Stimulated activated CD8-positive, alpha-beta memory T cell treated with anti-CD3 and anti-CD28 coated beads, Interleukin-12 subunit alpha, Interleukin-12 subunit beta, amount 100 ng/mL, for 24 hours (primary cell): ENCODE data around the gene NAMPT.

Experiments
- DNase-seq: peaks from one replicate; pipeline ENCODE4 v3.0.0-alpha.2; 2020; ENCODE audit errors: extremely low read depth

NAMPT gene

GRCh38 chr7:106273009-106273668 is 11.6 kb downstream of the NAMPT start:
- DNase-seq, result no peak

DNA sequence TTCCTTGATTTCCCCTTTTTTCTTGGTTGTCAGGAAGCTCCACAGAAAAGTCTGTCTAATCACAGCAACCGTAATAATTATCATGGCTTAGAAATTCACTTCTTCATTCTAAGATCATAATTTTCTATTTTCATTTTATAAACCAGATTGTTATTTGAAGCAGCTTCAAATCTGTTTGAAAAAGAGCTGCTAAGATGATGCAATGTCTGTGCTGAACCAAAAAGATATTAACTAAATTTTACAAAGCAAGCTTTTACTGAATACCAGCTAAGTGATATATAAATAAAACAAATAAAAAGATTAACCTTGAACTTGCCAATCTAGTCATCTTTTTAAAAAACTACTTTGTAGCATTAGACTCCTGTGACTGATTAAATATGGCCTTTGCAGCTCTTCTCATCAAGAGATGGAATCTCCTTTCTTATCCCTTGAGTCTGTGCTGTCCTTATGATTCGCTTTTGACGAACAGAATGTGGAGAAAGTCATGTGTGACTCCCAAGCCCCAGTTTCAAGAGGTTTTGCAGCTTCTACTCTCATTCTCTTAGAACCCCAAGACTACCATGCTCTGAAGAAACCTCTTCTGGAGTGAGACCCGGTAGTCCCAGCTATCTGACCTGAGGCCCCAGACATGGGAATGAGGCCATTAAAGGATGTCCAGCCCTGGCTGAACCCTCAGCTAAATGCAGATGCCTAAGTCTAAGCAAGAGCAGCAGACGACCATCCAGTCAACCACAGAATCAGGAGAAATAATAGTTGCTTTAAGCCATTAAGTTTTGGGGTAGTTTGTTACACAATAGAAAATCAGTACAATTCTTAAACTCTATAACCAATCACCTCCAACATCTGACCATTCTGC is 14.4 kb downstream of the NAMPT start:
- DNase-seq, result no peak

- no peak for DNase-seq
Measured at GRCh38 chr7:106269254-106269961, 15.4 kb downstream of the NAMPT start.

GRCh38 chr7:106265133-106265532 is 19.6 kb downstream of the NAMPT start:
- no peak for DNase-seq

DNA sequence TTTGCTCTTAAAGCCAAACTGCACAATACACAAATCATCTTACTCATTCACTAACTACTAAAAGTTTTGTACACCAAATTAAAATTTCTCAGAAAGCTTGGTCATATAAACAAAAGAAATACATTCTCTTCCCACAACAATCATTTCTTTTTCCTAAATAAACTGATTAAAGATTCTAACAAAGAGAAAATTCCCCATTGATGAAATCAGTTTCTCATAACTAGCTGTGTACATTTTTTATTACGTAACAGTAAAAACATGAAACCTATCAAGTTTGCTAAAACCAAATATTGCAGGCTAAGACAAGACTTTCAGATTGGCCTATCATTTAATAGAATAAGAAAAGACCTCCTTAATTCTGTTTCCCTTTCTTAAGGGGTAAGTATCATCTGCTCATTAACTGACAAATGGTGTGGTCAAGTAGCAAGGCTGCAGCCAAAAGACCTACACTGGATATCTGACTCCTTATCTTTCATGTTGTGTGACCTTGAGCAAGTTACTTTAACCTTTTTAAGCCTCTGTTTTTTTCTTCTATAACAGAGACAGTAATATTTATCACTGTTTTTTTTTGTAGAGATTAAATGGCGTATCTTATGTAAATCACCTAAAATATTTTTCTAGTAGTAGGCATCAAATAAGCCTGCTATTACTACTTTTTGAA is 22.4 kb downstream of the NAMPT start:
- no peak for DNase-seq

DNA sequence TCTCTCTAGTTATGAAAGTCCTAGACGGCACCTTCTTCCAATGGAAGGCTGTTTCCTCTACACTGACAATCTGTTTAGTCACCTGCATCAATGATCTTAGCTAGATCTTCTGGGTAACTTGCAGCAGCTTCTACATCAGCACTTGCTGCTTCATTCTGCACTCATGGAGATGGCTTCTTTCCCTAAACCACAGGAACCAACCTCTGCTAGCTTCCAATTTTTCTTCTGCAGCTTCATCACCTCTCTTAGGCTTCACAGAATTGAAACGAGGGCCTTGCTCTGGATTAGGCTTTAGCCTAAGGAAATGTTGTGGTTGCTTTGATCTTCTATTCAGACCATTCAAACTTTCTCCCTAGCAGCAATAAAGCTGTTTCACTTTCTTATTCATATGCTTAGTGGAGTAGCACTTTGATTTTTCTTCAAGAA is 24.6 kb downstream of the NAMPT start:
- no peak for DNase-seq

DNA sequence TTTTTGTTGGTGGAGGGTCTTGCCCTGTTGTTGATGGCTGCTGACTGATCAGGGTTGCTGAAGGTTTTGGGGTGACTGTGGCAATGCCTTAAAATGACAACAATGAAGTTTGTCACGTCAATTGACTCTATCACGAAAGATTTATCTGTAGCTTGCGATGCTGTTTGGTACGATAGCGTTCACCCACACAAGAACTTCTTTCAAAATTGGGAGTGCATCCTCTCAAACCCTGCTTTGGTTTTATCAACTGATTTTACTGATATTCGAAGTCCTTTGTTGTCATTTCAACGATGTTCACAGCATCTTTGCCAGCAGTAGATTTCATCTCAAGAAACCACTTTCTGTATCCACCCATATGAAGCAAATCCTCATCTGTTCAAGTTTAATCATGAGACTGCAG is 26.0 kb downstream of the NAMPT start:
- DNase-seq, result no peak

DNA sequence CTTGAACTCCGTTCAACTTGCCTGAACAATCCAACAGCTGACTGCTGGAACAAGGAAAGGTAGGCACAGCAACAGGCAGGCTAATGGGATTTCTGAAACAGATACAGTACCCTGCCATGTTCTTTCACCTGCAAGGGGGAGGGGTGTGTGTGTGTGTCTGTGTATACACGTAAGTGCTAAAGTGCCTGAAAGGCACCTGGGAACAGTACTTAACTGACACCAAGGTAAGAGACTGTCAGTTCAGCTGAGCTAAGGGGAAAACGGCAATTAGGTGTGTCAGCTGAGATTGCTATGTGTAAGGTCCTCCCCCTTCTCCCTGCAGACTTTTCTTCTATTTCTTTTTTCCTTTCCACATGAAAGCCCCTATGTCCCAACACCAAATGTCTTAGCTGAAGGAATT is 27.0 kb downstream of the NAMPT start:
- DNase-seq, result no peak

DNA sequence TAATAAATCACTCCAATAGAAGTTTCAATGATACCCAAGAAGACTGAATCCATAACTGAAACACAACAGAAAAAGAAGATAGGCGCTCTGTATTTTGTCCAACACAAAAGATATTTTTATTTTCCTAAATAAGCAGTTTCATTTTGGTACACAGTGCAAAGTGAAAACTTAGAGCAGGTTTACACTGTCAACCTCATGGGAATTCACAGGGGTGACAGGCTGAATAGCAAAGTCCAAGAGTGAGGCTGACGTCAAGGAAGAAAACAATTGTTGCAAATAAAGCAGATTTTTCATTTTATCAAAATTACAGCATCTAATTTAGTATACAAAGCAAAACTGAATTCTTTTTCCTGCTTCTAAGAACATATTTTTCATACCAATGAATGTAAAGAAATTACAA is 28.6 kb downstream of the NAMPT start:
- DNase-seq, result no peak

- no peak for DNase-seq
Measured at GRCh38 chr7:106255246-106255645, 29.5 kb downstream of the NAMPT start.

DNA sequence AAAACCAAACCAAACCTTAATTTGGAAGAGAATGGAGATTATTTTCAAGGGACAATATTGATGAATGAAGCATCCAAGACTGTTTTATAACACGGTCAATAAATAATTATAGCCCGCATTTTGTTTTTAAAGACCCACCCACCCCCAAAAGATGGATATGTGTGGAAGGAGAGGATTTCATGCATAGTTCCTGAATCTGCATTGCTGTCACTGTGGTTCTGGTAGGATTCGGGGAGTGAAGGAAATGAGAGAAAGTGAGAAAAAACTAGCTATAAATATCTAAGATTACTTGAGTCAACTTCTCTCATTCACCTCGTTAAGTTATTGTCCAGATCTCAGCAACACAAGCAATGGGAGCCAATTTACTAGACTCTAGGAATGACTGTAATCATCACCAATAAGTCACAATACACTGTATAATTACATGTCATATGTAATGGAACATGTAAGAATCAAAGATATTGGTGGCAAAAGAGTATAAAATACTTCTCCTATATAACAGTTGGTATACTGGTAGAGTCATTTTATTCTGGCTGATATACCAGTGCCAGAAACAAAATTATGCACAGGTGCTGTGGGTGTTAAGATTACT is 30.2 kb downstream of the NAMPT start:
- no peak for DNase-seq

- DNase-seq, result no peak
Measured at GRCh38 chr7:106252568-106252967, 32.2 kb downstream of the NAMPT start.

DNA sequence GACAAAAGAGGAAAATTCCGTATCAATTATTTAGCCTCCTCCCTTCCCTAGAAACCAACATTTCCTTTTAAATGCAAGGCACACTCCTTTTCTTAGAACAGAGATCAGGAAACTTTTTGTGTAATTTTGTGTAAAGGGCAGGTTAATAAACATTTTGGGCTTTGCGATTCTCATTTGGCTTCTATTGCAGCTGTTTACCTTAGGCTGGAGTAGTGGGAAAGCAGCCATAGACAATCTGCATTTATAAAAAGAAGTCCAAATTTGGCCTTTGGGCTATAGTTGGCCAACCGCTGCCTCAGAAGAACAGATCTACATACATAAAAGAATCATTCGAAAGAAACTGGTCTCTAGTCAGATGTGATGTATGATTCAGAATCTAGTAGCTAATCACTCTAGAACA is 35.3 kb downstream of the NAMPT start:
- DNase-seq, result no peak

GRCh38 chr7:106248600-106248999 is 36.2 kb downstream of the NAMPT start:
- DNase-seq, result no peak

DNA sequence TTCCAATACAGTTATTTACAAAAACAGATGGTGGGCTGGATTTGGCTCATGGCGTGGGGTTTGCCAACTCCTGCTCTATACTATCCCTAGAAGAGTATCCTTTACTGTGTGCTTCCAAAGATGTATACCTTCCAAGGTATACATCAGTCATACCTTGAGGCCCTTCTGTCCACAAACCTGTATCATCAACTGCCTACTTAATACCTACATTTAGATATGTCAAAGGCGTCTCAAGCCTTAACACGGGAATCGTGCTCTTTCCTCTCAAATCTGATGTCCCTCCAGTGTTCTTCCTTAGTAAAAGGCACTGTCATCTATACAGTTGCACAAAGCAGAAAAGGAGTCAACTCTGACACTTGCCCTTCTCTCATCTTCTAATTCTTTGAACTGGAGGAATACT is 36.9 kb downstream of the NAMPT start:
- no peak for DNase-seq

DNA sequence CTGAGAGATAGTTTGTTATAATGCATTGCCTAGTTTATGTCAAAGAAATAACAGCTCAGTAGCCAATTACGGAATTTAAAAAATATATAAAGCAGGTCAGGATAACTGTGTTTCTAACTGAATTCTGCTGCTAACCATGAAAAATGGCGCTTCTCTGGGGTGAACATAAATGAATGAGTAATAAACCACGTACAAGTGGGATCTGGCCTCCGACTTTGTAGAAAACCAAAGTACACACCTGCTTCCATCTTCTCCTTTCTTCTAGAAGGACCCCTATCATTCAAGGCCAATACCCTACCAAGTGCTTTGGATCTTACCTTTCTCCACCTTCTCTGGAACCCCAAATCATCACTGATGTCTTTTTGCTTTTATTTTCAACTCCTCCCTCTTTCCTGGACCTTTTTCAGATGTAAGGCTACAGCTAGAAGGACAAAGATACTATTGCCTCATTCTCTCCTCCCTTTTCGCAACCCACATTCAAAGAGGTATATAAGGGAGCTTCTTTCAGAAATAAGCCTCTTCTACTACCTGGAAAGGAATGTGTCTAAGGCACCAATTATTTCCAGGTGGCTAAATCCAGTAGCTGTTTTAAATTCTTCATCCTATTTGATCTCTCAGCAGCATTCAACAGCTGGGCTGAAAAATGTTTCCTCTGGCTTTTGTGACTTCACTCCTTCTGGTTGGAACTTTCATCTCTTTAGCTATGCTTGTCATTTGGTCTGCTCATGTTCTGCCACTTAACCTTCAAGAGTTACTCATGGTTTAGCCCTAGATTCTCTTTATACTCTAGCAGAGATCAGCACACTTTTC is 37.7 kb downstream of the NAMPT start:
- no peak for DNase-seq

DNA sequence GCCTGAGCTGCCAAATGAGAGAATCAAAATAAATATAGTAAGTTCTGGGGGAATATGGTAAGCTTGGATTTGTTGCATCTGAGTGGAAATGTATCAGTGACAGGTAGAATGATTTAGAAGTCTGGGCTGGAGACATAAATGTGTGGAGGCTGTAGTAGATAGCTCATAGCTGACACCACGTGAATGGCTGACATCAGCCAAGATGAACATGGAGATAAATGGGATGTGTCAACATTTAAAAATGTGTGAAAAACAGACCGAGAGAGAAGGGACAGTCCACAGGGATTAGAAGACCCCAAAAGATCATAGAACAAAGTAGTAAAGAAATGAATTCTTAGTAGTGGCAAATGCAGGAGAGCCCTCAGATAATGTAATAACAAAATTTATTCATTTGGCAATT is 40.9 kb downstream of the NAMPT start:
- DNase-seq, result no peak

DNA sequence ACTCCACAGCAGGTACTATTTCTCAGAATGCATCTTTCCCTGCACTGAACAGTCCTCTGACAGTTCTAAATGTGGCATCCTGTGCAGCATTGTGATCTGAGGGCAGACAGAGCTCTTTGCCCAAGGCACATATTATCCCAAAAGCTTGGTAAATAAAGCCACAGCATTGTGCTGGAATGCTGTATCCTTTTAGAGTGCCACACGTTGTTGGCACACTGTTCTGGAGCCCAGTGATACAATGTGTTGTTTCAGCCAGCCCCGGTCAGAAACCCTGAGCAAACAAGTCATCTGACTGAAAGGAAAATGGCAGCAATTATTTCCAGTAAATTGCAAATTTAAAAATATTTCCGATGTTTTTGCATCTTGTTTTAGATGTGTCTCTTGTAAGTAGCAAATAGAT is 45.4 kb downstream of the NAMPT start:
- DNase-seq, result no peak

DNA sequence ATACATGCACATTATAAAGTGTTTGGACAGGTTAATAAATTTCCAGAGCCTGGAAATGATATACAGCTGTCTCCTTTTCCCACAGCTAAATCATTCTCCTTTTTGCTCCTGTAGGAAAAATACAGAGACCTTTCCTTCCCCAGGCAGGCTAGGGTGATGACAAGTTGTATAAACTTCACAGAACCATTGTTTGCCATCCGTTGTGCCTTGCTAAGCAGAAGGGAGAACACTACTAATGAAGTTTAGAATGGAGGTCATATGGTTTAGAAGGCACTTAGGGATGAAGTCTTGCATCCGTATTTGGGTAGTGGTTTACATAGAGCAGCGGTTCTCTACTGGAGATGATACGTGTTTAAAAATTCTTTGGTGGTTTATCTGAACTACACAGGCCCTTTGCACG is 46.0 kb downstream of the NAMPT start:
- no peak for DNase-seq

DNA sequence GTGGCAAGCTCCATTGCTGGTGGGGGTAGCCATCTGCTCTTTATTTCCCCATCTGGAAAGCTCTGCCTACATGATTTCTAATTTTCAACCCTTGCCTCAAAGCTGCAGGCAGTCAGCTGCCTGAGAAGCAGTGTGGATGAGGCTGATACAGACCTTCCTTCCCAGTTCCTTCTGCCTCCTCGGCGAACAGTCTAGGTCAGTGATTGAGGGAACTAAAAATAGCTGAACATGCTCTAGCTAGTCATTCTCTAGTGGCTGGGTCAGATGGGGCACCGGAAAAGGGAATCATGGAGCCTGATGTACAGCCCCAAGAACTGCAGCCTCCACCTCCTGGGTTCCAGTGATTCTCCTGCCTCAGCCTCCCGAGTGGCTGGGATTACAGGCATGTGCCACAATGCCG is 48.7 kb downstream of the NAMPT start:
- DNase-seq, result no peak

- no peak for DNase-seq
Measured at GRCh38 chr7:106234425-106234824, 50.4 kb downstream of the NAMPT start.
